ENCODE measurements around the gene TENM3. TPM values are rescaled to one million over a fixed set of nuclear protein-coding genes. Genes with fewer than 3 reads are reported as not detected.

TENM3 gene
- total RNA-seq, 2 experiments from 2014 or later, result not detected

DNA sequence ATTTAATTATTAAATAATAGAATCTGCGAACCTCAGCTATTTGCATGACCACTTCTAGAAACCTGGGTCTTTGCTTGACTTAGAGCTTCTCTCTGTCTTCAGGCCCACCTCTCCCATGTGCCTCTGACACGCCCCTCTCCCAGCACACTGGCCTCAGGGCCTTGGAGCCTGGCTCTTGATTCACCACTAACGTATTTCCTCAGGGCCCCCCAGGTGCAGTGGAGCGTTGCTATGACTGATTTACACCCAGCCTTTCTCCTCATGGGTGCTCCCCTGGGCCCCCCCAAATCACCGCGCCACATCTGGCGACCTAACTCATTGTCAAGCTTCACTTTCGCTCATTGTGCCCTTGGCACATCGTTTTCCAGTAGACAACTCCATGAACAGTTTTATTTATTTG is 37.9 kb upstream of the TENM3 start:
- BruUV-seq (replicated peaks), result no TSS peak
- Histone ChIP-seq H3K4me1 (ENCODE audit: insufficient read depth, low read length, poor library complexity, severe bottlenecking) (no peaks in the 10 kb centered on the region), H3K9me2 (ENCODE audit: insufficient read depth, low read length) (no peaks in the 10 kb centered on the region)

DNA sequence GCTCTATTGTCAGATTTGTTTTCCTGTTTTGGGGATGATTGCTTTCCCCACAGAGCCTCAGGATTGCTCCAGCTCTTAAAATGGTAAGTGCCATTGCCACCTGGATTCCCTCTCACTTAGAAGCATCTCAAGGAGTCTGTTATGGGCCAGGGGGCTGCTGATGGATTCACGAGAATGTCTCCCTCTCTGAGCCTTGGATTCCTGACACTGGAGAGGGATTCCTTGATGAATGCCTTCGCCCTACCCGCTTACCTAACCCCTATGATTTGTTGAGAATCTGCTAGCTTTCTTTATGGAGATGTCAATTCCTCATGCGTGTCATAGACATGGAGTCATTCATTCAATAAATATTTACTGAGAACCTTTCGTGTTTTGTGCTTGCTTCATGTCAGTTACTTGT is 36.9 kb upstream of the TENM3 start:
- H4K20me1 ChIP-seq (ENCODE audit: insufficient read depth, low read length), result no peaks in the 10 kb centered on the region
- no peak overlapping the region for H2AFZ ChIP-seq (ENCODE audit: low read length)
- no peaks in the 10 kb centered on the region for H3K36me3 ChIP-seq (ENCODE audit: insufficient read depth, low read length)
- intact Hi-C loops (cut with micrococcal nuclease; ENCODE audit: unreplicated experiment), result no loop called here
- no peak for DNase-seq (ENCODE audit: low spot score)
- H3K4me3 ChIP-seq (ENCODE audit: low read depth, low read length, poor library complexity, severe bottlenecking), result no peak overlapping the region
- H3K9me3 ChIP-seq (ENCODE audit: low read length), result no peaks in the 10 kb centered on the region
- H3K27ac ChIP-seq (ENCODE audit: low read depth, low read length, poor library complexity, severe bottlenecking), result no peak overlapping the region
- H3K9me2 ChIP-seq (ENCODE audit: insufficient read depth, low read length), result no peaks in the 10 kb centered on the region
- H3K4me2 ChIP-seq (ENCODE audit: low read length), result no peak overlapping the region
- TF ChIP-seq, protein P1, sequence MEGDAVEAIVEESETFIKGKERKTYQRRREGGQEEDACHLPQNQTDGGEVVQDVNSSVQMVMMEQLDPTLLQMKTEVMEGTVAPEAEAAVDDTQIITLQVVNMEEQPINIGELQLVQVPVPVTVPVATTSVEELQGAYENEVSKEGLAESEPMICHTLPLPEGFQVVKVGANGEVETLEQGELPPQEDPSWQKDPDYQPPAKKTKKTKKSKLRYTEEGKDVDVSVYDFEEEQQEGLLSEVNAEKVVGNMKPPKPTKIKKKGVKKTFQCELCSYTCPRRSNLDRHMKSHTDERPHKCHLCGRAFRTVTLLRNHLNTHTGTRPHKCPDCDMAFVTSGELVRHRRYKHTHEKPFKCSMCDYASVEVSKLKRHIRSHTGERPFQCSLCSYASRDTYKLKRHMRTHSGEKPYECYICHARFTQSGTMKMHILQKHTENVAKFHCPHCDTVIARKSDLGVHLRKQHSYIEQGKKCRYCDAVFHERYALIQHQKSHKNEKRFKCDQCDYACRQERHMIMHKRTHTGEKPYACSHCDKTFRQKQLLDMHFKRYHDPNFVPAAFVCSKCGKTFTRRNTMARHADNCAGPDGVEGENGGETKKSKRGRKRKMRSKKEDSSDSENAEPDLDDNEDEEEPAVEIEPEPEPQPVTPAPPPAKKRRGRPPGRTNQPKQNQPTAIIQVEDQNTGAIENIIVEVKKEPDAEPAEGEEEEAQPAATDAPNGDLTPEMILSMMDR (conservative IDR thresholded peaks at IDR 0.05; ENCODE audit: low read length), result no peak
- no peak for TF ChIP-seq EZH2phosphoT487 (IDR thresholded peaks at IDR 0.05; ENCODE audit: borderline replicate concordance, low read depth, low read length)
- ChIA-PET CTCF (ENCODE audit: unreplicated experiment) (no interaction called here), POLR2A (no interaction called here)
- no peaks in the 10 kb centered on the region for H3K79me2 ChIP-seq (ENCODE audit: insufficient read depth, low read depth, low read length)
- H3K4me1 ChIP-seq (ENCODE audit: insufficient read depth, low read length, poor library complexity, severe bottlenecking), result no peaks in the 10 kb centered on the region
- BruUV-seq (replicated peaks), result no TSS peak

More for the DNA sequence above, 37.9 kb upstream of the TENM3 start:
- ChIA-PET POLR2A (interaction anchor here (0.5 kb wide), 1 partner anchor 49 kb away, joined by 3 read pairs; no protein-coding TSS in a partner anchor), CTCF (ENCODE audit: unreplicated experiment) (no interaction called here)
- TF ChIP-seq, protein P1 (conservative IDR thresholded peaks at IDR 0.05; ENCODE audit: low read length), result no peak
- no peak for TF ChIP-seq EZH2phosphoT487 (IDR thresholded peaks at IDR 0.05; ENCODE audit: borderline replicate concordance, low read depth, low read length)
- no peaks in the 10 kb centered on the region for H3K36me3 ChIP-seq (ENCODE audit: insufficient read depth, low read length)
- no peak overlapping the region for H2AFZ ChIP-seq (ENCODE audit: low read length)
- H3K9me3 ChIP-seq (ENCODE audit: low read length), result no peaks in the 10 kb centered on the region
- H3K79me2 ChIP-seq (ENCODE audit: insufficient read depth, low read depth, low read length), result no peaks in the 10 kb centered on the region
- no peak overlapping the region for H3K4me3 ChIP-seq (ENCODE audit: low read depth, low read length, poor library complexity, severe bottlenecking)
- H4K20me1 ChIP-seq (ENCODE audit: insufficient read depth, low read length), result no peaks in the 10 kb centered on the region
- H3K27ac ChIP-seq (ENCODE audit: low read depth, low read length, poor library complexity, severe bottlenecking), result no peak overlapping the region
- no peak overlapping the region for H3K4me2 ChIP-seq (ENCODE audit: low read length)
- intact Hi-C loops (cut with micrococcal nuclease; ENCODE audit: unreplicated experiment), result no loop called here
- DNase-seq (ENCODE audit: low spot score), result no peak

DNA sequence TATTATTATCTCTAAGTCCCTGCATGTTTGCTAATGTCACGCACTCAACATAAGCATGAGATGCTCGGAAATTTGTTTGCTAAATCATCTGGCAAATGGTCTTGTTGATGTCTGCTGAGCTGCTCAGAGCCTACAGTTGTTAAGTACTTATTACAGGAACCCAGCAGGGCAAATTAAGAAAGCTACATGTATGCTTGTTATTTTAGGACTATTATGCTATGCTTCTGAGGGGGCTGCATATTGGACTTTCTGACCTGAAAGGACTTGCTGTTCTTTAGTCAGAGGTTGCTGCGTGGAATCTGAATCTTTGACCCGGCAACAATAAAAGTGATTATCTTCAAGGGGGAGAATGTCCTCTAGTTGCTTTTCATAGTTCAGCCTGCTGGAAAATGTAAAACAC is 36.3 kb upstream of the TENM3 start:
- no peaks in the 10 kb centered on the region for H3K9me3 ChIP-seq (ENCODE audit: low read length)
- intact Hi-C loops (cut with micrococcal nuclease; ENCODE audit: unreplicated experiment), result no loop called here
- H3K79me2 ChIP-seq (ENCODE audit: insufficient read depth, low read depth, low read length), result no peaks in the 10 kb centered on the region
- TF ChIP-seq EZH2phosphoT487 (IDR thresholded peaks at IDR 0.05; ENCODE audit: borderline replicate concordance, low read depth, low read length), result no peak
- TF ChIP-seq, protein P1 (conservative IDR thresholded peaks at IDR 0.05; ENCODE audit: low read length), result no peak
- no peak overlapping the region for H3K4me2 ChIP-seq (ENCODE audit: low read length)
- no peak overlapping the region for H3K27ac ChIP-seq (ENCODE audit: low read depth, low read length, poor library complexity, severe bottlenecking)
- no peaks in the 10 kb centered on the region for H4K20me1 ChIP-seq (ENCODE audit: insufficient read depth, low read length)
- no peaks in the 10 kb centered on the region for H3K4me1 ChIP-seq (ENCODE audit: insufficient read depth, low read length, poor library complexity, severe bottlenecking)
- POLR2A ChIA-PET, result interaction anchor here (0.5 to 1.2 kb wide), 3 partner anchors 19 to 615 kb away, joined by 3 to 4 read pairs (median 3); no protein-coding TSS in a partner anchor
- CTCF ChIA-PET (ENCODE audit: unreplicated experiment), result no interaction called here
- H3K36me3 ChIP-seq (ENCODE audit: insufficient read depth, low read length), result no peaks in the 10 kb centered on the region
- no peaks in the 10 kb centered on the region for H3K9me2 ChIP-seq (ENCODE audit: insufficient read depth, low read length)
- no peak overlapping the region for H3K4me3 ChIP-seq (ENCODE audit: low read depth, low read length, poor library complexity, severe bottlenecking)
- BruUV-seq (replicated peaks), result no TSS peak
- H2AFZ ChIP-seq (ENCODE audit: low read length), result no peak overlapping the region
- no peak for DNase-seq (ENCODE audit: low spot score)

All from OCI-LY7 (cell line).